ENCODE results near the gene MTM1. TPM values are rescaled to one million over a fixed set of nuclear protein-coding genes. Genes with fewer than 3 reads are reported as not detected.

MTM1 gene
- polyA plus RNA-seq, 1 donor from 2014 or later = 7.1 TPM

- H3K36me3 ChIP-seq (ENCODE audit: insufficient read depth, low read length) = no peaks in the 10 kb centered on the region
- TF ChIP-seq EP300 (conservative IDR thresholded peaks at IDR 0.05; ENCODE audit: poor library complexity, severe bottlenecking) (no peak), MXI1 (conservative IDR thresholded peaks at IDR 0.05; ENCODE audit: poor library complexity, severe bottlenecking) (no peak), REST (IDR thresholded peaks at IDR 0.05; ENCODE audit: borderline replicate concordance) (no peak), SMC3 (conservative IDR thresholded peaks at IDR 0.05; ENCODE audit: poor library complexity) (no peak), POLR2AphosphoS5 (IDR thresholded peaks at IDR 0.05) (no peak), EZH2 (IDR thresholded peaks at IDR 0.05; ENCODE audit: borderline replicate concordance, insufficient read depth, low read length, poor library complexity, severe bottlenecking) (no peak), RAD21 (conservative IDR thresholded peaks at IDR 0.05) (no peak), TAF1 (IDR thresholded peaks at IDR 0.05; ENCODE audit: low read depth) (no peak), CTCF (IDR thresholded peaks at IDR 0.05; ENCODE audit: poor library complexity, severe bottlenecking) (no peak)
- no peaks in the 10 kb centered on the region for H3K79me2 ChIP-seq (replicated peaks; ENCODE audit: insufficient read depth, low read length)
- H3K9me2 ChIP-seq (ENCODE audit: insufficient read depth, low read length) = no peaks in the 10 kb centered on the region
- H3K4me3 ChIP-seq (ENCODE audit: low read length) = no peak overlapping the region
- no peak overlapping the region for H3K4me2 ChIP-seq (ENCODE audit: low read length)
- no peak overlapping the region for H2AFZ ChIP-seq (ENCODE audit: low read depth, low read length)
- H4K20me1 ChIP-seq (ENCODE audit: insufficient read depth) = no peaks in the 10 kb centered on the region
- no peaks in the 10 kb centered on the region for H3K27me3 ChIP-seq (ENCODE audit: insufficient read depth, low read depth, low read length)
- H3K27ac ChIP-seq (ENCODE audit: low read length) = no peak overlapping the region
- H3F3A ChIP-seq (ENCODE audit: insufficient read depth, low read length, poor library complexity, severe bottlenecking) = no peaks in the 10 kb centered on the region
- H3K9me3 ChIP-seq (ENCODE audit: low read length) = no peaks in the 10 kb centered on the region
- no peak overlapping the region for H3K9ac ChIP-seq (ENCODE audit: low read length)
Observed at GRCh38 chrX:150642423-150642822, 74.0 kb downstream of the MTM1 start.

DNA sequence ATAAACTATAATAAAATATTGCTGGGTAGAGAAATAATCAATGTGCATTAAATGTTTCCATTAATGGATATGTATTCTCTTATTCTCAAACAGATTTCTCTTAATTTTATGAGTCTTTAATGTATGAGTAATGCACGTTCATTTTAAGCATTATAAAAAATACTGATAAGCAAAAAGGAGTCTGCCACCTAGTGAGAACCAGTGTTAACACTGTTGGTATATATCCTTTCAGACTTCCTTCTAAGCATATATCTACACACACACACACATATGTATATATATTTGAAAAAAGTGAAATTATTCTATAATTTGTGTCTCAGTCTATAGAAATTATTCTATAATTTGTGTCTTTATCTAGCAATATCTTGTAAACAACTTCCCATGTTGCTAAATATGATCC lies 74.8 kb downstream of the MTM1 start:
- no peak overlapping the region for H3K27ac ChIP-seq (ENCODE audit: low read length)
- no peaks in the 10 kb centered on the region for H3K27me3 ChIP-seq (ENCODE audit: insufficient read depth, low read depth, low read length)
- H2AFZ ChIP-seq (ENCODE audit: low read depth, low read length) = no peak overlapping the region
- no peaks in the 10 kb centered on the region for H3K9me3 ChIP-seq (ENCODE audit: low read length)
- H4K20me1 ChIP-seq (ENCODE audit: insufficient read depth) = no peaks in the 10 kb centered on the region
- H3F3A ChIP-seq (ENCODE audit: insufficient read depth, low read length, poor library complexity, severe bottlenecking) = no peaks in the 10 kb centered on the region
- no peak for TF ChIP-seq REST (IDR thresholded peaks at IDR 0.05; ENCODE audit: borderline replicate concordance)
- TF ChIP-seq CTCF (IDR thresholded peaks at IDR 0.05; ENCODE audit: poor library complexity, severe bottlenecking) = peak; percentile 55
- peak; percentile 52 for TF ChIP-seq RAD21 (conservative IDR thresholded peaks at IDR 0.05)
- TF ChIP-seq MXI1 (conservative IDR thresholded peaks at IDR 0.05; ENCODE audit: poor library complexity, severe bottlenecking) = no peak
- TF ChIP-seq TAF1 (IDR thresholded peaks at IDR 0.05; ENCODE audit: low read depth) = no peak
- TF ChIP-seq EP300 (conservative IDR thresholded peaks at IDR 0.05; ENCODE audit: poor library complexity, severe bottlenecking) = no peak
- peak; percentile 58 for TF ChIP-seq SMC3 (conservative IDR thresholded peaks at IDR 0.05; ENCODE audit: poor library complexity)
- no peak for TF ChIP-seq POLR2AphosphoS5 (IDR thresholded peaks at IDR 0.05)
- TF ChIP-seq EZH2 (IDR thresholded peaks at IDR 0.05; ENCODE audit: borderline replicate concordance, insufficient read depth, low read length, poor library complexity, severe bottlenecking) = no peak
- no peak overlapping the region for H3K9ac ChIP-seq (ENCODE audit: low read length)
- H3K36me3 ChIP-seq (ENCODE audit: insufficient read depth, low read length) = no peaks in the 10 kb centered on the region
- no peak overlapping the region for H3K4me2 ChIP-seq (ENCODE audit: low read length)
- H3K4me3 ChIP-seq (ENCODE audit: low read length) = no peak overlapping the region
- no peaks in the 10 kb centered on the region for H3K9me2 ChIP-seq (ENCODE audit: insufficient read depth, low read length)
- H3K79me2 ChIP-seq (replicated peaks; ENCODE audit: insufficient read depth, low read length) = no peaks in the 10 kb centered on the region

Data from neural cell (in vitro differentiated cells).